ENCODE results near the gene PACRG.
A peak's percentile ranks its signal among the peaks of the same experiment; 100 is the strongest.

The PACRG gene

DNA sequence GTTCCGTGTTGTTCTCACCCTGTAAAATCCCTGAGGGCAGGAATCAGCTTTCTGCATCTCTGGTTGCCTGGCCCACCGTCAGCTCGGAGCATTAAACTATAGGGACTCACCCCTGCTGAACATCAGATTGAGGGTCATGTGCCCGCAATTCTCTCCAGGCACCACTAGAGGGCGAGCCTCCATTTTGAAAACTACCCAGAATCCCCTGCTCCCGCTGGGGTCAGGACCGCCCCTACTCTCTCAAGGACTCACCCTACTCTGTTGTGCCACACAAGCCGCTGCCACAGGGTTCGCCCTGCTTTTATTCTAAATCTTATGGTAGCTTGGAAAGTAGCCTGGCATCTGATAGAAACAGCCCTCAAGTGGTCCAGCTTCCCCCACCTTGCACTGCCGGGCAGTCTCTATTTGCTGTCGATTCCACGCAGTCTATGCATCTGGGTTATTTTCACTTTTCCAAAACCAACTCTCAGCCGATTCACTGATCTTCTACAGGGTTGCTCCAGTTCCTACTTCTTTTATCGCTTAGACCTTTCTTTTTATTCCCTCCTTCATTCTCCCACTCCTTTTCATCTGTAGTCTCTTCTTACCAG lies 442.6 kb downstream of the PACRG start:
- DNase-seq (ENCODE audit: insufficient read length, low spot score), result peak; percentile 22
- TF ChIP-seq TAF1 (IDR thresholded peaks at IDR 0.05; ENCODE audit: low read depth, low read length), result no peak
- TF ChIP-seq PAX5 (IDR thresholded peaks at IDR 0.05; ENCODE audit: insufficient read depth, low read length, severe bottlenecking), result no peak
- no peak for FAIRE-seq

DNA sequence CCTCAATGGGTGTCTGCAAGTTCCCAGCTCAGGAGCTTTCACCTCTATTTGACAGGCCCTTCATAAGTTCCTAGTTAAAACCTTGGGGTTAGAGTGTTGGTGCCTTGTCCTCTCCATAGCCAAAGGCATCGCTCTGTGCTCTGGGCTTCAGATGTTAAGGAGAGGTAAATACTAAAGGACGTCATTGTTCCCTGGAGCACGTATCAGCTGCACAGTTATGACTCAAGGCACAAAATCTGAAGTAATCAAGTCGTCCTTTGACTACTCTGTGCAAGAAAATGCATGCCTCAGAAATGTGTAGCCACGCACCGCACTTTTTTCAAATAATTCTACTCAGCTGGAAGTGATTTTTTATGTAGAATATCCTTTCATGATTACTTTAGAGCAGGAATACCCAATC lies 446.0 kb downstream of the PACRG start:
- TF ChIP-seq PAX5 (IDR thresholded peaks at IDR 0.05; ENCODE audit: insufficient read depth, low read length, severe bottlenecking) (no peak), SPI1 (IDR thresholded peaks at IDR 0.05; ENCODE audit: low read depth, low read length) (no peak), TAF1 (IDR thresholded peaks at IDR 0.05; ENCODE audit: low read depth, low read length) (no peak), POLR2AphosphoS5 (IDR thresholded peaks at IDR 0.05; ENCODE audit: low read depth, low read length) (no peak), POU2F2 (IDR thresholded peaks at IDR 0.05; ENCODE audit: low read depth, low read length) (no peak), POLR2A (IDR thresholded peaks at IDR 0.05; ENCODE audit: low read depth, low read length) (no peak)
- FAIRE-seq (no peak), DNase-seq (ENCODE audit: insufficient read length, low spot score) (no peak)

GRCh38 chr6:163175301-163175700 lies 447.5 kb downstream of the PACRG start:
- DNase-seq (ENCODE audit: insufficient read length, low spot score), result no peak
- TF ChIP-seq POU2F2 (IDR thresholded peaks at IDR 0.05; ENCODE audit: low read depth, low read length) (no peak), POLR2A (IDR thresholded peaks at IDR 0.05; ENCODE audit: low read depth, low read length) (no peak), PAX5 (IDR thresholded peaks at IDR 0.05; ENCODE audit: insufficient read depth, low read length, severe bottlenecking) (no peak), TAF1 (IDR thresholded peaks at IDR 0.05; ENCODE audit: low read depth, low read length) (no peak), POLR2AphosphoS5 (IDR thresholded peaks at IDR 0.05; ENCODE audit: low read depth, low read length) (no peak)
- no peak for FAIRE-seq

DNA sequence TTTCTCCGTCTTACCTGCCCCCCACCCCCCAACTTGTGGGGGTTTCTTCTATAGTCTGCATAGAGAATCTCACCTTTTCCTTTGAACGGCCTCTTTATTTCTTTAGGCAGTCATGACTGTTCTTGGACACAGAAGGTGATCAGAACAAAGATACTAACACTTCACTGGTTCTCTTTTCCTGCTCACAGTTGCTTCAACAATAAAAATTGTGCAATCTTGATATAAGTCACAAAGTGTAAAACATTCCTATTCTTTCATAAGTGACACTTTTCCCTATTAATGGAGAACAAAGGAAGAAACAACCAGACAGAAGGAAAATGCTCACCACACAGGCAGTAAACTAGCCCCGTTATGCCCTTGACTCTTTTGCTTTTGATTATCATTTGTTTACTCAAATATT lies 448.3 kb downstream of the PACRG start:
- DNase-seq (ENCODE audit: insufficient read length, low spot score) (no peak), FAIRE-seq (no peak)
- no peak for TF ChIP-seq POLR2AphosphoS5 (IDR thresholded peaks at IDR 0.05; ENCODE audit: low read depth, low read length)
- TF ChIP-seq PAX5 (IDR thresholded peaks at IDR 0.05; ENCODE audit: insufficient read depth, low read length, severe bottlenecking), result no peak
- no peak for TF ChIP-seq POLR2A (IDR thresholded peaks at IDR 0.05; ENCODE audit: low read depth, low read length)
- no peak for TF ChIP-seq SPI1 (IDR thresholded peaks at IDR 0.05; ENCODE audit: low read depth, low read length)
- no peak for TF ChIP-seq POU2F2 (IDR thresholded peaks at IDR 0.05; ENCODE audit: low read depth, low read length)
- TF ChIP-seq TAF1 (IDR thresholded peaks at IDR 0.05; ENCODE audit: low read depth, low read length), result no peak

DNA sequence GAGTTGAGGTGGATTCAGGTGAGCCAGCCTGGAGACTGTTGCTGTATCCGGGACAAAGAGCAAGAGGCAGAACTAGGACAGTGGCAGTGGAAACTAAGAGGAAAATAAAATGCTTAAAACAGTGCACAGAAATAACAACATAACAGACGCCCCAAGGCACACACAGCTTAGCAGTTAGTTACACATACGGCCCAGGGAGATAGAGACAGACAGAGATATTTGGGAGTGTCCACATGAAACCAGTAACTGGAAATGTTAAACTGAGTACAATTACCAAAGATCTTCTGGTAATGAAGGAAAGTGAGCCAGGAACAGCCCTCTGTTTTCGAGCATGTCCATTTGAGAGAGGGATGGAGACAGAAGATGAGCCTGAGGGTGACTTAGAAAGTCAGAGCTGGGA lies 449.2 kb downstream of the PACRG start:
- DNase-seq (ENCODE audit: insufficient read length, low spot score) (no peak), FAIRE-seq (no peak)
- TF ChIP-seq POLR2AphosphoS5 (IDR thresholded peaks at IDR 0.05; ENCODE audit: low read depth, low read length) (no peak), POLR2A (IDR thresholded peaks at IDR 0.05; ENCODE audit: low read depth, low read length) (no peak), PAX5 (IDR thresholded peaks at IDR 0.05; ENCODE audit: insufficient read depth, low read length, severe bottlenecking) (no peak), TAF1 (IDR thresholded peaks at IDR 0.05; ENCODE audit: low read depth, low read length) (no peak), POU2F2 (IDR thresholded peaks at IDR 0.05; ENCODE audit: low read depth, low read length) (no peak), SPI1 (IDR thresholded peaks at IDR 0.05; ENCODE audit: low read depth, low read length) (no peak)

- FAIRE-seq, result no peak
- no peak for TF ChIP-seq TAF1 (IDR thresholded peaks at IDR 0.05; ENCODE audit: low read depth, low read length)
- TF ChIP-seq POLR2A (IDR thresholded peaks at IDR 0.05; ENCODE audit: low read depth, low read length), result no peak
- TF ChIP-seq POU2F2 (IDR thresholded peaks at IDR 0.05; ENCODE audit: low read depth, low read length), result no peak
- TF ChIP-seq POLR2AphosphoS5 (IDR thresholded peaks at IDR 0.05; ENCODE audit: low read depth, low read length), result no peak
- TF ChIP-seq SPI1 (IDR thresholded peaks at IDR 0.05; ENCODE audit: low read depth, low read length), result no peak
- TF ChIP-seq PAX5 (IDR thresholded peaks at IDR 0.05; ENCODE audit: insufficient read depth, low read length, severe bottlenecking), result no peak
- DNase-seq (ENCODE audit: insufficient read length, low spot score), result no peak
Measured at GRCh38 chr6:163177892-163178420, 450.2 kb downstream of the PACRG start.

DNA sequence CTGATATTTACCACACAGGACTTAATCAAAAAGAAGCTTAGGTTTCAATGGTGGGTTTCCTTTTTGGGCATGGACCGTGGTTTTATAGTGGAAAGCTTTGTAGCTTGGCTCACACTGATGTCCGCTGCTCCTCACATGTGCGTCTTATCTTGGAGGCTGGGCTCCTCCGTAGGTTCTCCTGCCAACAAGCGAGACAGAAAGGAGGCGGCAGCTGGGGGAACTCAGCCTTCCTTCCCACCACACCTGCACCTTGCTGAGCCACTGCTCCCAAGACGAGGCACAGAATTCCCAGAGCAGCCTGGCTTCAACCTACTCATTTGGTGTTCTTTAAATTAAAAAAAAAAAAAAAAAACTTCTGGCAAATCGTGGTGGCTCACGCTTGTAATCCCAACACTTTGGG lies 451.3 kb downstream of the PACRG start:
- TF ChIP-seq POLR2A (IDR thresholded peaks at IDR 0.05; ENCODE audit: low read depth, low read length), result no peak
- no peak for TF ChIP-seq PAX5 (IDR thresholded peaks at IDR 0.05; ENCODE audit: insufficient read depth, low read length, severe bottlenecking)
- TF ChIP-seq TAF1 (IDR thresholded peaks at IDR 0.05; ENCODE audit: low read depth, low read length), result no peak
- no peak for TF ChIP-seq POU2F2 (IDR thresholded peaks at IDR 0.05; ENCODE audit: low read depth, low read length)
- TF ChIP-seq POLR2AphosphoS5 (IDR thresholded peaks at IDR 0.05; ENCODE audit: low read depth, low read length), result no peak
- no peak for TF ChIP-seq SPI1 (IDR thresholded peaks at IDR 0.05; ENCODE audit: low read depth, low read length)
- FAIRE-seq (no peak), DNase-seq (ENCODE audit: insufficient read length, low spot score) (no peak)

GRCh38 chr6:163179721-163180120 lies 451.9 kb downstream of the PACRG start:
- TF ChIP-seq POU2F2 (IDR thresholded peaks at IDR 0.05; ENCODE audit: low read depth, low read length) (no peak), POLR2AphosphoS5 (IDR thresholded peaks at IDR 0.05; ENCODE audit: low read depth, low read length) (no peak), POLR2A (IDR thresholded peaks at IDR 0.05; ENCODE audit: low read depth, low read length) (no peak), PAX5 (IDR thresholded peaks at IDR 0.05; ENCODE audit: insufficient read depth, low read length, severe bottlenecking) (no peak), TAF1 (IDR thresholded peaks at IDR 0.05; ENCODE audit: low read depth, low read length) (no peak), SPI1 (IDR thresholded peaks at IDR 0.05; ENCODE audit: low read depth, low read length) (no peak)
- FAIRE-seq, result no peak
- DNase-seq (ENCODE audit: insufficient read length, low spot score), result no peak

GRCh38 chr6:163180874-163181541 lies 453.2 kb downstream of the PACRG start:
- no peak for FAIRE-seq
- no peak for TF ChIP-seq PAX5 (IDR thresholded peaks at IDR 0.05; ENCODE audit: insufficient read depth, low read length, severe bottlenecking)
- no peak for TF ChIP-seq POU2F2 (IDR thresholded peaks at IDR 0.05; ENCODE audit: low read depth, low read length)
- TF ChIP-seq SPI1 (IDR thresholded peaks at IDR 0.05; ENCODE audit: low read depth, low read length), result no peak
- TF ChIP-seq POLR2AphosphoS5 (IDR thresholded peaks at IDR 0.05; ENCODE audit: low read depth, low read length), result no peak

More at GRCh38 chr6:163180874-163181541, 453.2 kb downstream of the PACRG start:
- DNase-seq (ENCODE audit: insufficient read length, low spot score), result no peak

Data from GM12891 (cell line).